Neural cell (in vitro differentiated cells): ENCODE results near the gene CYB5RL. TPM values are rescaled to one million over a fixed set of nuclear protein-coding genes. Genes with fewer than 3 reads are reported as not detected.

ENCODE experiments used
- H2AFZ ChIP-seq: fragments of 200-600, 300-800 bp; sonication (generic), shearing (Covaris generic); 2 replicates; pipeline ENCODE4 v1.6.0; 2014; ENCODE audit warnings: low read depth, mild to moderate bottlenecking, antibody characterized with exemption, low read length, moderate library complexity
- H3F3A ChIP-seq: fragments of 200-600 bp; shearing (Covaris generic); 2 replicates; pipeline ENCODE4 v1.6.1; 2016; ENCODE audit warnings: mild to moderate bottlenecking, moderate library complexity, mixed read lengths, antibody characterized with exemption, low read length; ENCODE audit not compliant: insufficient read depth, poor library complexity, severe bottlenecking
- H3K27ac ChIP-seq: fragments of 200-600, 300-800 bp; sonication (generic), shearing (Covaris generic); 2 replicates; pipeline ENCODE4 v1.5.1; 2014; ENCODE audit warnings: mild to moderate bottlenecking, low read length, moderate library complexity
- H3K27me3 ChIP-seq: fragments of 300-800, 200-600 bp; sonication (generic), shearing (Covaris generic); 2 replicates; pipeline ENCODE4 v1.6.0; 2014; ENCODE audit warnings: mild to moderate bottlenecking, low read depth, low read length, moderate library complexity; ENCODE audit not compliant: insufficient read depth
- H3K36me3 ChIP-seq: fragments of 300-800, 200-600 bp; sonication (generic), shearing (Covaris generic); 2 replicates; pipeline ENCODE4 v1.5.1; 2014; ENCODE audit warnings: mild to moderate bottlenecking, antibody characterized with exemption, low read length, moderate library complexity; ENCODE audit not compliant: insufficient read depth
- H3K4me2 ChIP-seq: fragments of 300-800, 200-600 bp; sonication (generic), shearing (Covaris generic); 2 replicates; pipeline ENCODE4 v1.6.0; 2014; ENCODE audit warnings: mild to moderate bottlenecking, low read length
- H3K4me3 ChIP-seq: fragments of 300-800, 200-600 bp; sonication (generic), shearing (Covaris generic); 2 replicates; pipeline ENCODE4 v1.5.1; 2014; ENCODE audit warnings: mild to moderate bottlenecking, low read length, moderate library complexity
- H3K79me2 ChIP-seq: fragments of 200-600 bp; shearing (Covaris generic); replicated peaks from 2 replicates; pipeline ENCODE4 v1.6.0; 2014; ENCODE audit warnings: mild to moderate bottlenecking, low read length, moderate library complexity; ENCODE audit not compliant: insufficient read depth
- H3K9ac ChIP-seq: fragments of 300-800, 200-600 bp; sonication (generic), shearing (Covaris generic); 2 replicates; pipeline ENCODE4 v1.6.1; 2016; ENCODE audit warnings: mild to moderate bottlenecking, low read length, mixed read lengths
- H3K9me2 ChIP-seq: fragments of 200-600 bp; shearing (Covaris generic); 2 replicates; pipeline ENCODE4 v1.6.1; 2016; ENCODE audit warnings: mild to moderate bottlenecking, low read length, mixed read lengths; ENCODE audit not compliant: insufficient read depth
- H3K9me3 ChIP-seq: fragments of 200-600, 300-800 bp; sonication (generic), shearing (Covaris generic); 2 replicates; pipeline ENCODE4 v1.6.1; 2016; ENCODE audit warnings: mild to moderate bottlenecking, mixed run types, low read length, moderate library complexity, mixed read lengths
- H4K20me1 ChIP-seq: fragments of 200-600 bp; shearing (Covaris generic); 2 replicates; pipeline ENCODE4 v1.6.1; 2016; ENCODE audit warnings: mild to moderate bottlenecking, mixed run types; ENCODE audit not compliant: insufficient read depth
- CTCF ChIP-seq: fragments of 450-650 bp; IDR thresholded peaks from 2 replicates; pipeline ENCODE4 v1.5.1; 2014; ENCODE audit warnings: antibody characterized with exemption, mild to moderate bottlenecking, moderate library complexity; ENCODE audit not compliant: poor library complexity, severe bottlenecking
- EP300 ChIP-seq: fragments of 450-650 bp; conservative IDR thresholded peaks from 2 replicates; pipeline ENCODE4 v1.6.1; 2014; ENCODE audit warnings: antibody characterized with exemption, mild to moderate bottlenecking, moderate library complexity; ENCODE audit not compliant: poor library complexity, severe bottlenecking
- EZH2 ChIP-seq: fragments of 200-600, 300-800 bp; shearing (Covaris generic), sonication (generic); IDR thresholded peaks from 2 replicates; pipeline ENCODE4 v1.6.1; 2014; ENCODE audit warnings: antibody characterized with exemption, low read length, borderline replicate concordance, mild to moderate bottlenecking; ENCODE audit not compliant: insufficient read depth, poor library complexity, severe bottlenecking
- MXI1 ChIP-seq: fragments of 450-650 bp; conservative IDR thresholded peaks from 2 replicates; pipeline ENCODE4 v1.6.1; 2014; ENCODE audit warnings: antibody characterized with exemption, mild to moderate bottlenecking; ENCODE audit not compliant: poor library complexity, severe bottlenecking
- POLR2AphosphoS5 ChIP-seq: IDR thresholded peaks from 2 replicates; pipeline ENCODE4 v1.6.1; 2012
- RAD21 ChIP-seq: fragments of 450-650 bp; conservative IDR thresholded peaks from 2 replicates; pipeline ENCODE4 v1.6.1; 2014; ENCODE audit warnings: antibody characterized with exemption, mild to moderate bottlenecking, moderate library complexity
- REST ChIP-seq: IDR thresholded peaks from 2 replicates; pipeline ENCODE4 v1.6.1; 2012; ENCODE audit warnings: borderline replicate concordance
- SMC3 ChIP-seq: fragments of 450-650 bp; conservative IDR thresholded peaks from 2 replicates; pipeline ENCODE4 v1.6.1; 2014; ENCODE audit warnings: antibody characterized with exemption, mild to moderate bottlenecking, moderate library complexity; ENCODE audit not compliant: poor library complexity
- TAF1 ChIP-seq: IDR thresholded peaks from 2 replicates; pipeline ENCODE4 v1.6.1; 2012; ENCODE audit warnings: low read depth
- polyA minus RNA-seq: library from RNA; depleted of rRNA, polyadenylated mRNA; stranded (reverse); fragments of >200 nt; gene quantifications from 2 replicates; pipeline ENCODE4 v1.2.3, GENCODE V29; 2014
- polyA plus RNA-seq: library from polyadenylated mRNA; depleted of rRNA; stranded (reverse); fragments of >200 nt; gene quantifications from 2 replicates; pipeline ENCODE4 v1.2.3, GENCODE V29; 2014

CYB5RL gene
- polyA plus RNA-seq: 1.6 and 2.8 TPM in 2 replicates
- 2.4 and 2.9 TPM in 2 replicates for polyA minus RNA-seq

- H3K27me3 ChIP-seq: no peaks in the 10 kb centered on the region
- H3K36me3 ChIP-seq: no peaks in the 10 kb centered on the region
- H3K4me3 ChIP-seq: peak within 1 kb of the TSS; percentile 93
- peak within 1 kb of the TSS; percentile 78 for H3K9ac ChIP-seq
- H2AFZ ChIP-seq: peak within 1 kb of the TSS; percentile 63
- no peaks in the 10 kb centered on the region for H3K9me3 ChIP-seq
- H3K79me2 ChIP-seq: peaks cover 25% of the 10 kb centered on the region
- H3K9me2 ChIP-seq: no peaks in the 10 kb centered on the region
- no peaks in the 10 kb centered on the region for H3F3A ChIP-seq
- peak within 1 kb of the TSS; percentile 96 for H3K4me2 ChIP-seq
- H4K20me1 ChIP-seq: no peaks in the 10 kb centered on the region
- peak within 1 kb of the TSS; percentile 59 for H3K27ac ChIP-seq
- TF ChIP-seq MXI1 (peak; percentile 93), EZH2 (no peak), POLR2AphosphoS5 (peak; percentile 85), RAD21 (peak; percentile 53), SMC3 (peak; percentile 67), REST (peak; percentile 29), EP300 (peak; percentile 23), TAF1 (peak; percentile 47), CTCF (no peak)
Measured at GRCh38 chr1:54199765-54200518, at the start of gene CYB5RL, which contains the start of gene MRPL37. CYB5RL (minus strand) TSS chr1:54200030; CDS start chr1:54195616, 4,414 bp downstream. MRPL37 (plus strand) TSS chr1:54200167; CDS start chr1:54200244, 77 bp downstream.

GRCh38 chr1:54248966-54249365 lies 49.1 kb upstream of the CYB5RL start:
- Histone ChIP-seq H3K9me2 (no peaks in the 10 kb centered on the region), H3K9me3 (no peaks in the 10 kb centered on the region), H2AFZ (no peak overlapping the region), H3K4me2 (no peak overlapping the region), H3K4me3 (no peak overlapping the region), H3K27me3 (no peaks in the 10 kb centered on the region), H3F3A (no peaks in the 10 kb centered on the region), H4K20me1 (no peaks in the 10 kb centered on the region), H3K27ac (no peak overlapping the region), H3K79me2 (no peaks in the 10 kb centered on the region), H3K9ac (no peak overlapping the region), H3K36me3 (no peaks in the 10 kb centered on the region)
- TF ChIP-seq EZH2 (no peak), RAD21 (no peak), TAF1 (no peak), REST (no peak), CTCF (no peak), MXI1 (no peak), EP300 (no peak), SMC3 (no peak), POLR2AphosphoS5 (no peak)
